Omental fat pad (tissue), 4 donors: ENCODE measurements around the gene NTN4. TPM values are rescaled to one million over a fixed set of nuclear protein-coding genes. Genes with fewer than 3 reads are reported as not detected.

ENCODE experiments used
- ATAC-seq: fragments of 150-250 bp; one replicate; pipeline ENCODE4 v1.9.1; 2016; ENCODE audit warnings: mild to moderate bottlenecking, moderate library complexity; ENCODE audit not compliant: low FRiP score
- DNase-seq: peaks from one replicate; pipeline ENCODE4 v3.0.0-alpha.2; 2019; ENCODE audit warnings: low spot score
- total RNA-seq, 4 donors: library from RNA; depleted of rRNA; stranded (reverse); fragments of >200 nt; gene quantifications; one replicate each; pipeline ENCODE4 v1.1.0, GENCODE V29; 2016
- TF ChIP-seq, protein P1 (sequence below), 3 donors: fragments of 450-650 bp; IDR thresholded peaks; one replicate each; pipeline ENCODE4 v1.5.1; 2016 to 2017; ENCODE audit warnings: antibody characterized with exemption in 3 of 3, mild to moderate bottlenecking in 3 of 3, moderate library complexity in 2 of 3

Gene NTN4
- total RNA-seq, 4 donors from 2014 or later: 12.2 to 55.2 (median 15.0) TPM

DNA sequence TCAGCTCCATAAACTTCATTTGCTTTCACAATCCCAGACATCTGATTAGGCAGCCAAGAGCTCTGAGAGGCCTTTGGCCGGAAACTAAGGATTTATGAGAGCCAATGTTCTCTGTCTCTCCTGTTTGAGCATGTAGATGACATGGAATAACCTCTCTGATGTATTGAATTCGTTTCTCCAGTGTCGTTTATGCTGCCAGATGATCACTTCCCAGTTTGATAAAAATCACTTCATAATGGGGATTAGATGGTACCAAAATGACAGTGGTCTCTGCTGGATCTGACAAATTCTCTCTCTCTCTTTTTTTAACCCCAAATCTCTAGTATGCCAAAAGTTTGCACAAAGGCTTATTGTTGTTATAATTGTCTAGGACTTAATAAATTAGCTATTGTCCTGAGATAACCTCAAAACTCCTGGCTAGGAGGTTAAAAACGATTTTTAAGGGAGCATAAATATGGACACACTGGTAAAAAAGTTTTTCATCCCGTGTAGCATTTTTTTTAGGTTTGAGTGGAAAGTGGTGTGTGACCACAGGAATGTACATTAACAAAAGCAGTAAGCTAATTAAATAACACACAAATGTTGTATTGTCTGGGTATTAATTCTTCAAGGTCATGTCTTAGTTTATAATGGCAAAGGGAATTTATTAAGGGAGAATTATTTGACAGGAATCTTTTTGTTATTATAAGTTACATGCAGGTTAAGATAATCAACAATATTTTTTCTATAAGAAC, 156.7 kb downstream of the NTN4 start:
- TF ChIP-seq, protein P1, sequence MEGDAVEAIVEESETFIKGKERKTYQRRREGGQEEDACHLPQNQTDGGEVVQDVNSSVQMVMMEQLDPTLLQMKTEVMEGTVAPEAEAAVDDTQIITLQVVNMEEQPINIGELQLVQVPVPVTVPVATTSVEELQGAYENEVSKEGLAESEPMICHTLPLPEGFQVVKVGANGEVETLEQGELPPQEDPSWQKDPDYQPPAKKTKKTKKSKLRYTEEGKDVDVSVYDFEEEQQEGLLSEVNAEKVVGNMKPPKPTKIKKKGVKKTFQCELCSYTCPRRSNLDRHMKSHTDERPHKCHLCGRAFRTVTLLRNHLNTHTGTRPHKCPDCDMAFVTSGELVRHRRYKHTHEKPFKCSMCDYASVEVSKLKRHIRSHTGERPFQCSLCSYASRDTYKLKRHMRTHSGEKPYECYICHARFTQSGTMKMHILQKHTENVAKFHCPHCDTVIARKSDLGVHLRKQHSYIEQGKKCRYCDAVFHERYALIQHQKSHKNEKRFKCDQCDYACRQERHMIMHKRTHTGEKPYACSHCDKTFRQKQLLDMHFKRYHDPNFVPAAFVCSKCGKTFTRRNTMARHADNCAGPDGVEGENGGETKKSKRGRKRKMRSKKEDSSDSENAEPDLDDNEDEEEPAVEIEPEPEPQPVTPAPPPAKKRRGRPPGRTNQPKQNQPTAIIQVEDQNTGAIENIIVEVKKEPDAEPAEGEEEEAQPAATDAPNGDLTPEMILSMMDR (IDR thresholded peaks at IDR 0.05): no peak
- ATAC-seq: no peak
- DNase-seq: no peak

DNA sequence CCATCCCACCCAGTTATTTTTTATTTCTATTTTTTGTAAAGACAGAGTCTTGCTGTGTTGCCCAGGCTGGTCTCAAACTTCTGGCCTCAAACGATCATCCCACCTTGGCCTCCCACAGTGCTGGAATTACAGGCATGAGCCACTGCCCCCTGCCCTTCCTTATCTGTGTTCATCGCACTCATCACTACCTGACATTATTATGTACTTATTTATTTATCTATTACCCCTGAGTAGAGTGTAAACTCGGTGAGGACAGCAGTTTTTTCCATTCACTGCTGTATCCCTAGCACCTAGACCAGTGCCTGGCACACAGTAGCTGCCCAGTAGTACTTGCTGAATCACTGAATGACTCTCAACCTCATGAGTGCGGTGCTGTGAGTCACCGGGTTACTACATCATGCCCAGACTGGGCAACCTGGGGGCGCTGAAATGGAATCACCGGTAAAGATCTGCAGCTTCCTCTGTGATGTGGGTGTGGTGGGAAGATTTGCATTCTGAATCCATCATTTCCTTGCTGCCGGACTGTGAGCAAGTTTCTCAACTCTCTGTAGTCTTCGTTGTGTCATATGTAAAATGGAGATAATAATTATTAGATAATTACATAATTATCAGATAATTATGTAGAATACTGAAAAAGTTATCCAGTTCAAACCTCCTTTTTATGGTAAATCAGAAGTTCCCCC, 157.4 kb downstream of the NTN4 start:
- TF ChIP-seq, protein P1 (IDR thresholded peaks at IDR 0.05): no peak
- peak; percentile 27 for DNase-seq
- peak; percentile 79 for ATAC-seq

DNA sequence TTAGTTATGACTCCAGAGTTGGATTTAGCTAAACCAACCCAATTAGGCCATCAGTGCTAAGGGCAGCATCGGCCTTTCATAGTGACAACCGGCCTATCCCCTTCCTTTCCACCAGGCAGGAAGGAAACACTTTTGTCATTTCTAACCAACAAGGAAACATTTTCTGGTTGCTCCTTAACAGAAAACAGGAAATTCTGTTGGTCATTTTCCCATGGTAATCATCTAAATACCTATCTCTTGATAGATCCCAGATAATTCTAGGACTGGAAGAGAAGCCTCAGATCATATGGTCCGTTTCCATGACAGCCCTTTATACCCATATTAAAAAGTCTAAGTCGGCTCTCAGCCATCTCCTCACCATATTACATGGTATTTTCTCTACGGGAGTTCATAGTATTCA, 160.1 kb downstream of the NTN4 start:
- no peak for ATAC-seq
- no peak for DNase-seq
- TF ChIP-seq, protein P1 (IDR thresholded peaks at IDR 0.05): no peak

DNA sequence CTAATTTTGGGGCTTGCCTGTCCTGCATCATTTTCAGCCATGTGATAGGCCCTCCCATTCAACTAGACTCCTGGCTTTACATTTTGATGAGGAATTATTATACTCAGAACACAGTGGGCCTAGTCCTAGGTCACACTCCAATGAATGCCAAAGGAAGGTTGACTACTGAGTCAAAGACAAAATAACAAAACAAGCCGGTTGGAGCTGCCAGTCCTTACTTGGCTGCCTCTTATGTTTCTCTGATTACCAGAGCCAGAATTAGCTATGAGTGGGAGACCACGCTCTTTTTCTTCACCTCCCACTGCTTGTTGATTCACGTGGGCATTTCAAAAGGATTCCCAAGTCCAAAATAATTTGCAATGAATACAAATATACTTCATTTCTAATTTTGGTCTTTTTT, 161.2 kb downstream of the NTN4 start:
- DNase-seq: no peak
- TF ChIP-seq, protein P1 (IDR thresholded peaks at IDR 0.05): no peak
- no peak for ATAC-seq

DNA sequence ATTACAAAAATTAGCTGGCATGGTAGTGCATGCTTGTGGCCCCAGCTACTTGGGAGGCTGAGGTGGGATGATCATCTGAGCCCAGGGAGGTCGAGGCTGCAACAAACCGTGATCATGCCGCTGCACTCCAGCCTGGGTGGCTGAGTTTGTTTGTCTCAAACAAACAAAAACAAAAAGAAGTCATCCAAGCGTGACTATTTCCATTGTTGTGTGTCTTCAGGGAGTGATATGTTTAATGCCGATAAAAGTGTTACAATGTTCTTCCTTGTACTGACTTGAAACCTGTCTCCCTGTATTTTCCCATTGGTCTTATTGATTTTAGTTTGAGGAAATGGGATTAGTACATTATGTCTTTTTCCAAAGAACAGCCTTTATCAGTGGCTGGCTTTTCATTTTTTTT, 163.7 kb downstream of the NTN4 start:
- TF ChIP-seq, protein P1 (IDR thresholded peaks at IDR 0.05): no peak
- no peak for ATAC-seq
- DNase-seq: no peak

DNA sequence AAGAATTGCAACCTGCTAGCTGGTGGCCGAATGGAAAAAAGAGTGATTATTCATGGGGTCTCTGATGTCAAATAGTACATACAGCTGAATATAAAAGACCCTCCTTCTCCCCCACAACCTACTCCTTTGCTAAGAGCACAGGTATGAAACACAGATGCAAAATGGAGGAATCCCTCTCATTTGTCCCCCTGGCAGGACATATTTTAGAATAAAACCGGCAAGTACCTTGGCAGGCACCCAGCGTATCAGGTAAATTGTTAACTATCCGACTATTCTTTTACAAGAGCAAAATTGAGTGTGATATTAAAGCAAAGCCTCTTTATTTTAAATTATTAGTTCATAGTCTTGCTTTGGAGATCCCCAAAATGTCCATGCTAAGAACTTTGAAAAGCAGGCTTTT, 165.6 kb downstream of the NTN4 start:
- no peak for DNase-seq
- TF ChIP-seq, protein P1 (IDR thresholded peaks at IDR 0.05): no peak
- no peak for ATAC-seq

DNA sequence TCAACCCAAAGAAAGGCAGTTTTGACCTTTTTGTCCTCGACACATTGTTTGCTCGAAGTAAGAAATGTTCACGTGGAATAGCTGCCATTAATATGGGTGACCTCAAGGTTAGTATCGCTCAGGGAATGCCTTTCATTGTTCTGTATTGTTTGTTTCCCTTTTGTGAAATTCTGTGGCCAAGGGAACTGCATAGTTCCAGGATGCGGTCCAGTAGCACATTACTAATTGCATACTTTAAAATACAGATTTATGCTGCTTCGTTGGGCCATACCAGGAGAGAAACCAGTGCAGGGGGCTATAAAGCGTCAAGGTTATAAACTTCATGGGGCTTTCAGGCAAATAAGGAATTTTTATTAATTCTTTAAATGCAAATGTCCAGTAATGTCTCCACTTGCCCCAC, 166.0 kb downstream of the NTN4 start:
- DNase-seq (no peak), ATAC-seq (no peak)
- TF ChIP-seq, protein P1 (IDR thresholded peaks at IDR 0.05): no peak
